Neural progenitor cell (in vitro differentiated cells): ENCODE results near the gene DCUN1D3.

Experiments
- CTCF ChIP-seq: fragments of 200-600 bp; sonication (generic); IDR thresholded peaks from 2 replicates; pipeline ENCODE4 v1.5.1; 2017; ENCODE audit warnings: antibody characterized with exemption, mild to moderate bottlenecking
- EZH2 ChIP-seq: fragments of 200-600 bp; sonication (generic); IDR thresholded peaks from 2 replicates; pipeline ENCODE4 v1.6.1; 2017; ENCODE audit warnings: antibody characterized with exemption, mild to moderate bottlenecking, moderate library complexity
- EZH2phosphoT487 ChIP-seq: fragments of 200-600 bp; sonication (generic); IDR thresholded peaks from 2 replicates; pipeline ENCODE4 v1.6.1; 2017; ENCODE audit warnings: antibody characterized with exemption

GRCh38 chr16:20937736-20938135 lies 37.6 kb upstream of the DCUN1D3 start:
- TF ChIP-seq CTCF (no peak), EZH2 (no peak), EZH2phosphoT487 (no peak)
